Measurements from ENCODE around the gene PTDSS2.

- TF ChIP-seq EZH2 (IDR thresholded peaks at IDR 0.05; ENCODE audit: borderline replicate concordance, low read depth, low read length, poor library complexity, severe bottlenecking): no peak
- peak; percentile 81 for TF ChIP-seq CTCF (conservative IDR thresholded peaks at IDR 0.05; ENCODE audit: low read depth, low read length)
These were observed 2.0 kb upstream of the PTDSS2 start for GRCh38 chr11:447923-448731.

Measured in A673 (cell line).